CD4-positive, alpha-beta T cell treated with Interleukin-1 beta for 1 hour (primary cell): ENCODE results near the gene MYOC.
"Not testable (repeated sequence)": the region's sequence is repeated elsewhere in the genome, so short reads cannot be mapped to it uniquely, and the experiment has no call there.

Source experiments
- DNase-seq, 2 donors: peaks; one replicate each; pipeline ENCODE4 v3.0.0-alpha.2; 2020 to 2022

The MYOC gene

GRCh38 chr1:171645553-171646248, 6.8 kb downstream of the MYOC start:
- DNase-seq, result no peak

GRCh38 chr1:171644805-171645483, 7.5 kb downstream of the MYOC start:
- peak; percentile 58 to 67 for DNase-seq

- DNase-seq, result no peak
Measured at GRCh38 chr1:171643156-171643555, 9.3 kb downstream of the MYOC start.

- no peak for DNase-seq
Measured at GRCh38 chr1:171642197-171642596, 10.3 kb downstream of the MYOC start.

- no peak for DNase-seq
Measured at GRCh38 chr1:171641076-171641864, 11.2 kb downstream of the MYOC start.

- no peak for DNase-seq
Measured at GRCh38 chr1:171640225-171640624, 12.3 kb downstream of the MYOC start.

GRCh38 chr1:171637928-171638576, 14.4 kb downstream of the MYOC start:
- DNase-seq, result no peak

GRCh38 chr1:171636141-171636540, 16.3 kb downstream of the MYOC start:
- no peak for DNase-seq

- no peak for DNase-seq
Measured at GRCh38 chr1:171635661-171636060, 16.8 kb downstream of the MYOC start.

- DNase-seq, result no peak
Measured at GRCh38 chr1:171628225-171628624, 24.3 kb downstream of the MYOC start.

GRCh38 chr1:171627020-171627419, 25.5 kb downstream of the MYOC start:
- DNase-seq, result no peak

- no peak for DNase-seq
Measured at GRCh38 chr1:171625225-171625624, 27.3 kb downstream of the MYOC start.

GRCh38 chr1:171623651-171624331, 28.7 kb downstream of the MYOC start:
- DNase-seq, result no peak

GRCh38 chr1:171622152-171622462, 30.4 kb downstream of the MYOC start, which contains the start of gene MYOCOS:
TSS of gene MYOCOS (plus strand) at chr1:171622243. CDS start at chr1:171623884, 1,641 bp downstream.
- no peak for DNase-seq

- no peak for DNase-seq
Measured at GRCh38 chr1:171616586-171616985, 35.9 kb downstream of the MYOC start.

GRCh38 chr1:171615122-171615906, 37.2 kb downstream of the MYOC start:
- not testable (repeated sequence) for DNase-seq

- DNase-seq, result no peak
Measured at GRCh38 chr1:171613282-171613681, 39.2 kb downstream of the MYOC start.

- DNase-seq, result no peak
Measured at GRCh38 chr1:171611306-171611705, 41.2 kb downstream of the MYOC start.

GRCh38 chr1:171610385-171610784, 42.1 kb downstream of the MYOC start:
- DNase-seq, result no peak

- DNase-seq, result no peak
Measured at GRCh38 chr1:171606402-171606941, 46.0 kb downstream of the MYOC start.

- not testable (repeated sequence) for DNase-seq
Measured at GRCh38 chr1:171603042-171603441, 49.4 kb downstream of the MYOC start.

GRCh38 chr1:171600862-171601261, 51.6 kb downstream of the MYOC start:
- DNase-seq, result no peak
